ENCODE data around the gene TCAP. TPM values are rescaled to one million over a fixed set of nuclear protein-coding genes. Genes with fewer than 3 reads are reported as not detected.
A peak's percentile ranks its signal among the peaks of the same experiment; 100 is the strongest.

Gene TCAP
- total RNA-seq, 1 experiment from 2014 or later = 2.1 TPM

GRCh38 chr17:39676198-39676819 is 11.2 kb downstream of the TCAP start:
- H3K9me3 Mint-ChIP-seq = no peaks in the 10 kb centered on the region
- H2BK15ac ChIP-seq (ENCODE audit: low read depth, low read length) = no peak overlapping the region

More at GRCh38 chr17:39676198-39676819, 11.2 kb downstream of the TCAP start:
- TF ChIP-seq CTCF (conservative IDR thresholded peaks at IDR 0.05) = no peak
- no peak for DNase-seq
- Histone ChIP-seq H3K23me2 (ENCODE audit: insufficient read length, low read depth, low read length, poor library complexity, severe bottlenecking) (no peaks in the 10 kb centered on the region), H2BK120ac (ENCODE audit: low read depth, low read length, poor library complexity, severe bottlenecking) (no peak overlapping the region), H3K18ac (ENCODE audit: insufficient read length, low read depth, low read length) (no peak overlapping the region), H4K91ac (ENCODE audit: insufficient read length, low read depth, low read length) (no peak overlapping the region), H3K14ac (ENCODE audit: insufficient read depth, low read length) (no peak overlapping the region), H3K56ac (ENCODE audit: insufficient read length, low read depth, low read length) (no peak overlapping the region), H4K20me1 (ENCODE audit: control insufficient read depth, insufficient read depth, insufficient read length) (no peaks in the 10 kb centered on the region), H2BK20ac (ENCODE audit: low read depth, low read length, poor library complexity, severe bottlenecking) (no peak overlapping the region), H3K9me3 (ENCODE audit: control insufficient read depth, low read depth, low read length) (no peaks in the 10 kb centered on the region), H3K4me1 (ENCODE audit: insufficient read depth, low read length) (no peaks in the 10 kb centered on the region), H2BK12ac (ENCODE audit: insufficient read length, low read depth, low read length) (no peak overlapping the region), H3K27ac (ENCODE audit: insufficient read length, low read depth, low read length) (no peak overlapping the region), H2BK5ac (ENCODE audit: insufficient read length, low read length) (no peak overlapping the region), H3K4me2 (ENCODE audit: insufficient read depth, insufficient read length, low read length) (no peak overlapping the region), H3K79me1 (ENCODE audit: insufficient read depth, low read depth, low read length, poor library complexity, severe bottlenecking) (no peaks in the 10 kb centered on the region), H3K4ac (ENCODE audit: low read depth, low read length) (no peak overlapping the region), H3K23ac (ENCODE audit: insufficient read length, low read depth, low read length) (no peak overlapping the region), H3K79me2 (ENCODE audit: insufficient read depth, low read length) (no peaks in the 10 kb centered on the region), H3K27me3 (ENCODE audit: insufficient read depth, low read length) (no peaks in the 10 kb centered on the region), H4K5ac (ENCODE audit: insufficient read length, low read depth, low read length) (no peak overlapping the region), H2AFZ (ENCODE audit: low read length) (no peak overlapping the region), H3T11ph (ENCODE audit: low read length) (no peak overlapping the region), H3K9ac (ENCODE audit: extremely low read depth, insufficient read length, low read length) (no peak overlapping the region), H2AK5ac (ENCODE audit: insufficient read length, low read length) (no peak overlapping the region), H4K8ac (replicated peaks; ENCODE audit: insufficient read length, low read depth, low read length) (no peak overlapping the region)
- Mint-ChIP-seq H3K4me1 (peaks cover 31 to 34% of the 10 kb centered on the region in 2 experiments), H3K27ac (peak overlapping the region in 1 of 3 experiments; percentile 90; a peak in 4 of 7 replicates), H3K27me3 (ENCODE audit: low read depth) (peaks cover 9% of the 10 kb centered on the region), H3K4me3 (no peak overlapping the region), H3K36me3 (ENCODE audit: insufficient read depth in 1 of 3, low read depth in 3 of 3) (peaks cover 3 to 13% (median 8%) of the 10 kb centered on the region in 3 experiments; a peak in 6 of 7 replicates)
- WGBS (ENCODE audit: extremely low coverage, insufficient read length, low lambda C conversion rate) = no CpG with 5 or more reads among the region's 7 CpGs
